T-helper 2 cell (primary cell): Measurements from ENCODE around the gene SLC25A20.
A peak's percentile ranks its signal among the peaks of the same experiment; 100 is the strongest.

ENCODE experiments used
- DNase-seq, 5 experiments: peaks; one replicate each; pipeline versions ENCODE4 v3.0.0 to v3.0.0-alpha.2; 2012 to 2022

The SLC25A20 gene

DNA sequence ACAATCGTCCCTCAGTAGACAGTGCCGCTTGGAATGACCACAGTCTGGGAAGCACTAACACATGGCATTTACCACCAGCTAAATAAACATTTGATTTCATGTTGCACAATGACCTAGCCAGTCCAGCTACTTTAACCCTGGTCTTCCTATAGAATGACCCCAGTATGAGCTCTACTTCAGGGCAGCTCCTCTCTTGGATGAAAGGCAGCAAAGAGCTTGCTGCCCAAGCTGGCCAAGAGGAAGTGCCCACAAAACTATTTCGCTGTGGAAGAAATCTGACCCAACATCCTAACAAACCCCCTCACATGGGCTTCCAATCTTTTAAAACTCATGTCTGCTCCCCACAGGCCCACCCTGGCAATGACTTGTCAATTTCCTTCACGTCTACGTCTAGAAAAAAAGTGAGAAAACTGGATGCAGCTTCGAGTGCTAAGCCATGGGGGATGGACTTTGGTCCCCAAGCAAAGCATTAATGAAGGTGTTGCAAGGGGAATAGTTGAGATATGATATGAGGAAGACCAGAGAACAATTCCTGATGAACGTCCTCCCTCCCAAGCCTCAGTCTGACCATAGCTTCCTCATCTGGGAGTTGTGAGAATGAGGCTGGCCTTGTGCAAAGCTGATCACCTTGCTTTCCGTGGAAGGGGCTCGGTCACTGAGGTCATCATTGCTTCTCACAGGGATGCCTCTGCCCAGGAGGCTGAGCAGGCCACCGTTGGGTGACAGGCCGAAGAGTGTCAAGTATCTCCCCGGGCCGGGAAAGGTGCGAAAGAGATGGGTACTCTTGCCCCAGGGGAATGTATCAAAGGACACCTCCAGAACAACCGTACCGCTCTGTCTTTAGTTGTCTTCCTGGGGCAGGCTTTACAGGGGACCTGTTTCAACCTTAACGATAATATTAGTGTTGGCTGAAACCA is 964 bp downstream of the SLC25A20 start:
- DNase-seq, result no peak

DNA sequence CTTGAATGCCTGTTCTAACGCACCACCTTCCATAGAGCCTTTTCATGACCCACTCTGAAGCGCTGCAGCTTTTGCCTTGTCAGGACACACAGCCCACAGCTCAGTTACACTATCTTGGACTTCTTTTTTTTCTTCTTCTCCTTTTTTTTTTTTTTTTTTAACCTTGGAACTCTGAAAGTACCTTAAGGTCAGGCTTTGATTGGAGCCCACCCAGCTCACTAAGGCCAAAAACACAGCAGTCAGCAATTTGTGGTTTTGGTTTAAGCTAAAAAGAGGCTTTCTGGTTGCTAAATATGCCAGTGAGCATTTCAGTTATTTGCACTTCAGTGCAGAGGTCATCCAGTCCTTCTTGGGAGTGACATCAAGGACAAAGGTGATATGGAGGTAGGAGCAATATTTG is 1.7 kb downstream of the SLC25A20 start:
- DNase-seq, result no peak

DNA sequence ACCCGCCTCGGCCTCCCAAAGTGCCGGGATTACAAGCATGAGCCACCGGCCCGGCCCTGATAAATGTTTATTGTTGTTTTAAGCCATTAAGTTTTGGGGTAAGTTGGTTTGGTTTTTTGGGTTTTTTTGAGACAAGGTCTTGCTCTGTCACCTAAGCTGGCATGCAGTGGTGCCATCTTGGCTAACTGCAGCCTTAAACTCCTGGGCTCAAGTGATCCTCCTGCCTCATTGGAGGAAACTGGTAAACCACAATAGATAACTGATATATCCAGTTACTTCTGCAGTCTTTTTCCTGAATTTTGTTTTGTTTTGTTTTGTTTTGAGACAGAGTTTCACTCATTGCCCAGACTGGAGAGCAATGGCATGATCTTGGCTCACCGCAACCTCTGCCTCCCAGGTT is 4.2 kb downstream of the SLC25A20 start:
- no peak for DNase-seq

DNA sequence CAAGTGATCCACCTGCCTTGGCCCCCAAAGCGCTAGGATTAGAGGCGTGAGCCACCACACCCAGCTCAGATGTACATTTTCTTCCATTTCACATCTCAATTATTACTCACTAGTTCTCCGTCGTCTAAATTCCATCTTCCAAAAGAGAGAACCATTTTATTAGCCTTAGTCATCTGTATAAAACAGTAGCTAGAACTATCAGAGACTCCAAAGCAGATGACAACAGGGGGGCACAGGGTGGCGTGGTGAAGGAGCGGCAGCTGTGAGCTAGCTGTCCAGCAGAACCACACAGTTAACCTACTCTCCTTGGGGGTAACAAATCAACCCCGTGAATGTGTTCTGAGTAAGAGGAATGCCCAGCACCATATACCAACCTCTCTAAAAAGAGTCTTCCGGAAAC is 7.1 kb downstream of the SLC25A20 start:
- DNase-seq, result no peak

DNA sequence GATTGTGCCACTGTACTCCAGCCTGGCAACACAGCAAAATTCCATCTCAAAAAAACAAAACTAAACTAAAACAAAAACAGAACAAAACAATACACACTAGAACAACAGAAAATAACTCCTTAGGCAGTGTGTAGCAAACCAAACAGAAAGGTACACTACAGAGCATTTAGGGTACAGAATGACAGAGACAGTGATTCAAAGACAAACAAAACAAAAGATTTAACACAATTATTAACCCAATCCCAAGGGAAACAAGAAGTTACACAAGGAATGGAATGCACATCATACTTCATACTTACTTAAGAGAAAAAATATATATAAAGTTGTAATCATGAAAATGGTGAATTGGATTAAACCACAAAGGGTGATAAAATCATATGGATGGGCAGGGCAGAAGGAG is 12.9 kb downstream of the SLC25A20 start:
- no peak for DNase-seq

DNA sequence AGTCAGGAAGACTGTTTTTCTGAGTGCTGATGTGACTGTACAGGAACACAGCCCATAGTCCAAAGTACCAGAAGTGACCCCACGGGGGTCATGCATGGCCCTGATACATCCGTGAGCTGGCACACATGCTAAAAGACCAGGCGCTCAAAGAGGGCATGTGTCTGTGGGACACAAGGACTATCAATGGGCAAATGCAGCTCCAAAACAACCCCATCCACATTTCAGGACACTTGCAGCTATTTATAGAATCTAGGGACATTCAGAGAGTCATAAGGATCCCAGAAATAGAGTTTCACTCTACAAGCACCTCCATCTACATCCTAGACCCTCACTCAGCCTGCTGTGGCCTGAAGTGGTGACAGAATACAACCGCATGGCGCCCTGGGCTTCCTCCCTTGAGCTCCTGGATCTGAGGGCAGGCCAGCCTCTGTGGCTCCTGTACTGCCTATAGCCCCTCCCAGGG is 17.0 kb downstream of the SLC25A20 start:
- no peak for DNase-seq

DNA sequence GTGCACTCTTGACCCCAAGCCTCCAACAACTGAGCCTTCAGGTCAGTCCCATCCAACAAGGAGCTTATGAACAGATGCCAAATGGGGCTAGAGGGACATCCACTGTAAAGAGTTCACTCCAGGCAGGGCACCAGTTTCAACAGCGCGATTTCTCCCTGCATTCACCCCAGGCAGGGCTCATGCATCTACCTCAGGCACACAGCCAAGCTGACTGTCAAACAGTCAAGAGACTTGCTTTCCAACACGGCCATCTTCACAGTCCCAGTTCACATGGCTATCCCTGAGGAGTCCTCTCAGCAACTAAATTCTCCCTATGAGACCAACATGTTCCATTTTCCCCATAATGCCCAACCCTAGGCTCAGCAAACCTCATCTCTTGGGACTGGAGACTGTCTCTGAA is 17.7 kb downstream of the SLC25A20 start:
- no peak for DNase-seq

DNA sequence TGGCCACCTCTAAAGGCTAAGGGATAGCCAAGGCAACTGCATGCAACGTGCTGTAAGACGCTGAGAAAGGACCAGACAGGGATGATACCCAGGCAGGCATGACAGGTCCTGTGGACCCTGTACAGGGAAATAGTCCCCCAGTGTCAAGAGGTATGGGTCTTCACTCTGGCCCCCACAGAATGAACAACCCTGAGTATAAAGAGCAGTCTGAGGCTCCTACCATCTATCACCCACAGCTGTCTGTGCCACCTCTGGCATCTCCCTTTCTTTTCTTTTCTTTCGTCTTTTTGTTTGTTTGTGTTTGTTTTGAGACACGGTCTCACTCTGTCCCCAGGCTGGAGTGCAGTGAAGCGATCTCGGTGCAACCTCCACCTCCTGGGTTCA is 18.7 kb downstream of the SLC25A20 start:
- no peak for DNase-seq

DNA sequence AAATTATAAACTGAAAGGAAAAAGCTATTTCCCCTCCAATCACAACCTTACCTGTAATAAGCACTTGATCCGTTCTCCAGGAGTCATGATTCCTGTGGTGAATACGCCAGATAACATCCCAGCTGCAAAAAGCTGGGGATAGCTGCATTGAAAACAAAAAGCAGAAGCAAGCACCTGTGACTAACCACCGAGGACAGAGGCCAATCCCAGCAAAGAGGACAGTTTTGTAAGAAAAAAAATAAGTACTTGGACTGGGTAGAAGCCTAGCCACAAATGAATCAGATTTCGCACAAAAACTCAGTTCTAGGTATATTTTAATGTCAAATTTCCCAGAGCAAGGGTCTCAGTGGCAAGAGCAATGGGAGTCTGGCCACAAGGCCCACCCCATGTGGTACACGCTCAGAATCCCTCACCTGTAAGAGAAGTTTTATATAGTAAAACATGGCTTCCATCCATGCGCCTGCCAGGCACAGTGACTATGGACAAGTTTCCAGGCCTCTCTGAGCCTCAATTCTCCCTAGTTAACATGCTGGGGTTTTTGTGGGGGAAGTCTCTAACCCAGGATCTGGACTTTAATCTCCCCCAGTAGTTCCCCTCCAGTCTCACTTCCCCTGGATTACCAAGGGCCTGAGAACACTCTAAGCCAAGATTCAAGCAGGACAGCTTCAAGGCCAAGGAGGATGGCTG is 19.2 kb downstream of the SLC25A20 start:
- DNase-seq, result no peak

DNA sequence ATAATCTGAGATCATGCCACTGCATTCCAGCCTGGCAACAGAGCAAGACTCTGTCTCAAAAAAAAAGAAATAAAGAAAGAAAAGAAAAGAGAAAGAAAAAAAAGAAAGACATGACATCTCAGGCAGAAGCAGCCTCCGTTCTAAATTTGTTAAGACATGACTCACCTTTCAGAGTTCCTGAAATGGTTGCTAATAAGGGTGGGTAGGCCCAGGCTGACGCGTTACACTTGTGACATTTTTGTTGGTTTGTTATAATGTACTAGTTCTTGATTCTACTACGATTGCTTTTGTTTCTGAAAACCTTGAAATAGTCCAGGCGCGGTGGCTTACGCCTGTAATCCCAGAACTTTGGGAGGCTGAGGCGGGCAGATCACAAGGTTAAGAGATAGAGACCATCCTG is 21.0 kb downstream of the SLC25A20 start:
- no peak for DNase-seq

DNA sequence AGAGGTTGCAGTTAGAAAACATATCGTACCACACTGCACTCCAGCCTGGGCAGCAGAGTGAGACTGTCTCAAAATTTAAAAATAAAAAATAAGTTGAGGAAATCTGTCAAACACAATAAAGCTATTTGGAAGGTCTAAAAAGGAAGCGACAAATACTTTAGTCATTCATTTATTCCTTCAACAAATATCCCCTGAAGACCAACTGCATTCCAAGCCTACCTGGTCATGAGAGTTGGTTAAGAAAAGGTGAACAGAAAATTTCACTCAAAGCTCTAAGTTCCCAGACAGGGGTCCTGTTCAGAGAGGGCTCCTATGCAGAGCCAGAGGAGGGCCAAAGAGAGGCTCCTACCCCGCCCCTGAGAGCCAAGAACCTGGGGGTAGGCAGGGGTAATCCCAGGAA is 35.6 kb downstream of the SLC25A20 start:
- no peak for DNase-seq

DNA sequence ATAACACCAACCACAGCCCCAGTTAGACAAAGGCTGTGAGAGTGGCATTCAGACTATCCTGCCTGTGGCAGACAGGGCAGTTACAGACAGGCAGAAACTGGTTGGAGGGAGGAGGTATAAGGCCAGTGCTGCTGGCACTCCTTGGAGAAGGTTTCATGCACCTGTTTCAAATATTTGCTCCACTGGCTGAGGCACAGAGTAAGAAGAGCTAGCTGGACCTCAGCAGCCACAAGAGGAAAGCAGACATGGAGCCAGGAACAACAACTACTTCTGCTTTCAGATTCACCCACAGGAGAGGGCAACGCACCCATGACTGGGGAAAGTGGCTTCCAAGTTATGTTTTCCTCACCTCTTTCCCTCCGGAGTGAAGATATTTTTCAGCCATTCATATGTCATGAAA is 39.5 kb downstream of the SLC25A20 start:
- no peak for DNase-seq

DNA sequence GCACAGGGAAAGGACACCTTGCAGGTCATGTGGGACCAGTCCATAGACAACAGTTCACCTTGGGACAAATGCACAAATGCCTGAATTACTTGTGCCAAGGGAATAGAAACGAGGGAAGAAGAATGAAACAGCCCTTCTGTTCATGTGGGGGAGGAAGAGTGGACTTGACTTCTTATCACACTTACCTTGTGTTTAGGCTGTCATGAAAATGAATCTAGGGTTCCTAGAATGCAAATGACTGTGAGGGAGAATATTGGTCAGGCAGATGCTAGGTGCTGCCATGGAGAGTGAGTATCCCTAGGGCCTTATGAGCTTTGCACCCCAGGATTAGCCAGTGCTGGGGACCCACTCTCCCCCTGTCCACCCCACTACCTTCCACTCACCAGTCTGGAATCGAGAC is 40.0 kb downstream of the SLC25A20 start:
- no peak for DNase-seq

DNA sequence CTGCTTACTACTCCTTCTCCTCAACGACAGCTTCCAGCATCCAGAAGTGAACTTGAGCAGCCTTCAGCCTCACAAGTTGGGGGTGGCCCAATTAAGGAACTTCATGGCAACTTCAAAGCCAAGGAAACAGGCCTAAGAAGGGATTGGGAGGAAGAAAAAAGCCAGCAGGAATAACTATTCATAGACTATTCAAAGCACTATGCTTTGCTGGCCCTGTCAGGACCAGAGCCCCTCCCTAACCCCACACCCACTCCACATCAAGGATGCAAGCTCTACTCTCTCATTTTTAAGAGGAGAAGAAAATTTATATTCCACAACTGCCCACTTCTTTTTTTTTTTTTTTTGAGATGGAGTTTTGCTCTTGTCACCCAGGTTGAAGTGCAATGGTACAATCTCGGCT is 41.0 kb downstream of the SLC25A20 start:
- no peak for DNase-seq

DNA sequence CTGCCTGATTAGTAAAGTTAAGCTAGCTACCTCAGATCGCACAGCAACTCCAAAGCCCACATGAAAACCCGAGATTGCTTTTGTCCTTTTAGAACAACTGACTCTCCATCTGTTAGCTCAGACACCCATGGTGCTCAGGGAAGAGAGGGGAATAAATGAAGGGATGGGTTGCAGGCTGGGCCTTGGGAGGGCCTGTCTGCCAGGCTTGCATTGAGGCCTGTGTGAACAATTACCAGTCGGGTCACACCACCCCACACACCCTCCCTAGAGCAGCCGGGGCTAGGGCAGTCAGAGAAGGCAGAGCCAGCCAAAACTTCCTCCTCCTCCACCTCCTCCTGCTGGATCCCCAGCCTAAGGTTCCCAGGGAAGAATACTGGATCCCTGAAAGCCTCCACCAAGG is 42.2 kb downstream of the SLC25A20 start:
- DNase-seq, result no peak

DNA sequence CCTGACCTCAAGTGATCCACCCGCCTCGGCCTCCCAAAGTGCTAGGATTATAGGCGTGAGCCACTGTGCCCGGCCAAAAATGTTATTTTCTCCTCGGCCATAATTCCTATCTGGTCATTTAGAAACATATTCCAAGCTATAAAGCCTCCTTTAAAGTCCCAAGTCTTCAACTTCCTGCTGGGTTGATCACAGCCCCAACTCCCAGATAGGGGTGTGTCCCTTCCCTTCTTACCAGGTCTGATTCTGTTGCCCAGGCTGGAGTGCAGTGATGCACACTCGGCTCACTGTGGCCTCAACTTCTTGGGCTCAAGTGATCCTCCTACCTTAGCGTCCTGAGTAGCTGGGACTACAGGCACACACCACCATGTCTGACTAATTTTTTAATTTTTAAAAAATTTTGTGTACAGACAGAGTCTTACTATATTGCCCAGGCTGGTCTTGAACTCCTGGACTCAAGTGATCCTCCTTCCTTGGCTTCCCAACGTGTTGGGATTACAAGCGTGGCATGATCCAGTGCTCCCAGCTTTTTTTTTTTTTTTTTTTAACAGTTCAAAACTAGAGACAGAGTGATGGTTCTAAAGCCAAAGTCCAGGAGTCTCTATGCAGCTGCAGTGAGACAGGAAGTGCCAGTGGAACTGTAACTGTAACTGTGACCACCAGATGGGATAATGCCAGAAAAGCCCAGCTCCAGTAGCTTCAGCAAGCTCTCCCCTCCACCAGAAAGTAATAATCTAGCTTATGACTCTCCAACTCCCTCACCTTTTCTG is 42.8 kb downstream of the SLC25A20 start:
- DNase-seq, result no peak

DNA sequence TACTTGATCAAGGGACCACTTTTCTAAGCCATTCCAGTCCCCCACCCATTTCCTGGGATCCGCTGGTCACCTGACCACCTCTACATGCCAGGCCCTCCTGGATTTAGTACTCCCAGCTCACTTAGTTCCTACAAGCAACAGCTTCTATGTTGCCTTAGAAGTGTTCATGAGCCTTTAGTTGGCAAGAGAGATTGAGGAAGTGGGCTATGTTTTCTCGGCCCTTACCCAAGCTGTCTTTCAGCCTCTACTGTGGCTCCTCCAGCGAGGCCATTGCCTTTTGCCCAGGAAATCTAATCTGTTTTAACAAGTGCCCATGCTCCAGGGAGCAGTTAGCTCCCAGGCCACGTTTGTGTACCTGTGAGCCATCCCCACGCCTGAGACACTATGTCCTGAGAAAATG is 46.5 kb downstream of the SLC25A20 start:
- DNase-seq, result no peak

DNA sequence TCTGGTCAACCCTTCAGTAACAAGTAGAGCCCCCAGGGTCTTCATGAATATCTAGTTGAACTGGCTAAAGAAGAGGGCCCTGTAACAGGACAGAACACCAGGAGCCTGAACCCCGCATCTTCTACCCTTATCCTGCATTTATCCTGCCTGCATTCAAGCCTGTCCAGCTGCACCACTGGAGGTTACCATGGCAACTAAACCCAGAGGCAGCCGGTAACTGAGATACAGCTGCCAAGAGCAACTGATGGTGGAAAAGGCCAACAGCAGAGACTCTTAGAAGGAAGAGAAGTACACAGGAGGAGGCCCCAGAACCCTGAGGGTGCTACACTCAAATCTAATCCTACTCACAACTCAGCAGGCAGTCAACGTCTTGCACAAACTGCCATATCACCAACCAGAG is 47.3 kb downstream of the SLC25A20 start:
- no peak for DNase-seq

DNA sequence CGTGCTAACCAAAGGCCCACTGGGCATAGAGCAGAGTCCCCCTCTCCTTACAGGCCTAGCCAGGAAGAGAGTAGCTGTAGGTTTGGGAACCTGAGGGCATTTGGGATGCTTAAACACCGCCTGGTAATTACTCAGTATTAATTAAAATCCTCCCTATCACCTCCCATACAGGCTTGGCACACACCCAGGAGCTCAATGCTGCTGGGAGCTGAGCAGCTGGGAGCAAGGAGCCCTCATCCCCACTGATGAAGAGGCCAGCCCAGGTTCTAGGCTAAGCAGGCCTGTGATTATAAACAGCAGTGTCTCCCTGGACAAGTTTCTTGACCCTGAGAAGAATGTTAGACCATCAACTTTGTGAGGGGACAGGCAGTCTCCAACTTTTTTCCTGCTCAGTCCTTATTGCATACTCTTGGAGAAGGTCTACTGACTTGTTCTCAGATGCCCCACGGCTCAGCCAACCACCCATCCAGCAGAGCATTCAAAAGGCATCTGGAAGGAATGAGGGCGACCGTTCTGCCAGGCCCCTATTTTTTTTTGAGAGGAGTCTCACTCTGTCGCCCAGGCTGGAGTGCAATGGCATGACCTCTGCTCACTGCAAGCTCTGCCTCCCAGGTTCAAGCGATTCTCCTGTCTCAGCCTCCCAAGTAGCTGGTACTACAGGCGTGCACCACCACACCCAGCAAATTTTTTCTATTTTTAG is 49.7 kb downstream of the SLC25A20 start:
- DNase-seq, result no peak

DNA sequence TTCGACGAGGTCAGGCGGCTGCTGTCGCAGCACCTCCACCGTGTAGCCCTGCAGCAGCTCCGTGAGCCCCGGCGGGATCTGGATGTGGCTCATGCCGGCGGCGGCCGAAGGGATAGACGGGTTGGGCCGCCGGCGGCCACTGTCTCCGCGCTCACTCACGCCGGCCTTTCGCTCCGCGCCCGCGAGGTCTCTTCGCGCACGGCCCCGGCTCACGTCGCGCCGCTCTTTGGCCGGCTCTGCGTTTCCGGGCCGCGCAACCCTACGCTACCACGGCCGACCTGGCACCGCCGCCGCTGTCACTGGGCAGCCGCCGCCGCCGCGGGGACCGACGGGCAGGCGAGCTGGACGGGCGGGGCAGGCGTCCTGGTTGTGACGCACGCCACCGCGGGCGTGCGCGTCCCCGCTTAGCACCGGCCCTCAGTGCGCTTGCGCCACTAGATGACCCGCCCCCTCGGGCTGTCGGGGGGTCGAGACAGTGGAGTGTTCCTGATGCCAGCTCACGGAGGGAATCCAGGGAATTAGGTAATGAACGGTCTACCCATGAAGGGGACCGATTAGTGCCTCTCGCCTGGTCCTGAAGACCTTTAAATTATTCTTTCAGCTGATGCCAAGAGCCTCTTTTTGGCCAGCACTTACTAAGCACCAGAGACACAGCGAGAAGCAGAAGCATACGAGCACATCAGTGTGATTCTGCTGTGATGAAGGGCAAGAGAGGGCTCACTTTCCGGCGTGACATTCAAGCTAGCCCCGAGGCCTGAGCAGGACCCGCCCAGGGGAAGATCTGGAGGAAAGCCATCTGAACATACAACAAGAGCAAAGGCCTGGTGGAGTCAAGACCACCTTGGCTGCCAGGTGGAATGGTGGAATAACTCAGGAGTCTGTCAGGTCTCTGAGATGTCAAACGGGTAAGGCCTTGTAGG is 50.9 kb downstream of the SLC25A20 start, which contains the start of gene PRKAR2A:
PRKAR2A (minus strand) TSS at position 371 of the 920 bp plus-strand sequence; CDS start at position 93, 278 bp downstream.
- DNase-seq, result peak; percentile 48 to 86 (median 68)

DNA sequence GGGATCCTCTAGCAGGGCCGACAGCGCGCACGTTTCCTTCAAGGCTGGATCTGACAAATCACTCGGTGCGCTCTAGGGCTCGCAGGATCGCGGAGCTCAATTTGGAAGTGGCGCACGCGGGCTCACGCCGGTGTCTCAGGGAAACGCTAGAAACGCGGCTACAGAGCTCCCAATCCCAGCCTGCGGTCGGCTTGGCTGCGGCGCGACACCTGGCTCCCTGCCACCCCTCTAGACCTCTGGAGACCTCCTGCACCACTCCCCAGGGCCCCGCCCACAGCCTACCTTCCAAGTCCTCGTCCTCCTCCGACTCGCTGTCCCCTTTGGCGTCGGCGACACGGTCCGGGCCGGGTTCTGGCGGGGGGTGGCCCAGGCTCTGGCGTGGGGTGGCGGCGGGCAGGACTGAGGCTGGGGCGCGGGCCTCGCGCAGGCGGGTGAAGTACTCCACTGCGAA is 51.6 kb downstream of the SLC25A20 start:
- DNase-seq, result peak; percentile 19 to 57 (median 45)
